ENCODE data around the gene KDSR. TPM values are rescaled to one million over a fixed set of nuclear protein-coding genes. Genes with fewer than 3 reads are reported as not detected.

Gene KDSR
- total and polyA plus RNA-seq, 2 of the 13 experiments (the other 11 are each of a cell fraction or from before 2014, with no cell fraction given) = 10.4 to 20.9 TPM

DNA sequence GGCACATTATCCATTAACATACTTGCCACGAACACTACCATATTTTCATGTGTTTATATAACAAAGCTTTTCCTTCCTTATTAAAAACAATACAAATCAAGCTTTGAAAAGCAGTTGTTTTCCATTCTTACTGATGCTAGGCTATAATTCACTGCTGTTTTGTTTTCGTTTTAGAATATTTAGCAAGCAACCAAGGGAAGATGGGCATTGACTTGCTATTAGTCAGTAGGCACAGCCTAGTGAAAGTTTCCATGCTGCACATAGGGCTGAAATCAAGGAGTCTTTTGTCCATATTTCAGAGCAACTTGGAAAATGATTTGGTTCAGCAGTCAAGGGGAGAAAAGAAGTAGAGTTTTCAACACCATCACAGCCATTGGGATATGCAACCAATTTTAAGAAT is 78.7 kb downstream of the KDSR start:
- no peak overlapping the region for H3K4me3 ChIP-seq (replicated peaks in 1 of 3; ENCODE audit: insufficient read depth in 1 of 3, low read depth in 2 of 3, low read length in 3 of 3)
- H3K27ac ChIP-seq (ENCODE audit: extremely low read length, insufficient read depth, low read length) = no peak overlapping the region
- 1% methylated on average over 2 of the region's 2 CpGs for WGBS (ENCODE audit: low lambda C conversion rate)
- H2AFZ ChIP-seq (ENCODE audit: low read length) = no peak overlapping the region
- H3K36me3 ChIP-seq (replicated peaks in 1 of 2; ENCODE audit: control insufficient read depth in 1 of 2, insufficient read depth in 2 of 2, low read length in 2 of 2) = no peaks in the 10 kb centered on the region
- no peak overlapping the region for H3K9ac ChIP-seq (ENCODE audit: insufficient read depth, low read depth, low read length)
- TF ChIP-seq, protein P1, sequence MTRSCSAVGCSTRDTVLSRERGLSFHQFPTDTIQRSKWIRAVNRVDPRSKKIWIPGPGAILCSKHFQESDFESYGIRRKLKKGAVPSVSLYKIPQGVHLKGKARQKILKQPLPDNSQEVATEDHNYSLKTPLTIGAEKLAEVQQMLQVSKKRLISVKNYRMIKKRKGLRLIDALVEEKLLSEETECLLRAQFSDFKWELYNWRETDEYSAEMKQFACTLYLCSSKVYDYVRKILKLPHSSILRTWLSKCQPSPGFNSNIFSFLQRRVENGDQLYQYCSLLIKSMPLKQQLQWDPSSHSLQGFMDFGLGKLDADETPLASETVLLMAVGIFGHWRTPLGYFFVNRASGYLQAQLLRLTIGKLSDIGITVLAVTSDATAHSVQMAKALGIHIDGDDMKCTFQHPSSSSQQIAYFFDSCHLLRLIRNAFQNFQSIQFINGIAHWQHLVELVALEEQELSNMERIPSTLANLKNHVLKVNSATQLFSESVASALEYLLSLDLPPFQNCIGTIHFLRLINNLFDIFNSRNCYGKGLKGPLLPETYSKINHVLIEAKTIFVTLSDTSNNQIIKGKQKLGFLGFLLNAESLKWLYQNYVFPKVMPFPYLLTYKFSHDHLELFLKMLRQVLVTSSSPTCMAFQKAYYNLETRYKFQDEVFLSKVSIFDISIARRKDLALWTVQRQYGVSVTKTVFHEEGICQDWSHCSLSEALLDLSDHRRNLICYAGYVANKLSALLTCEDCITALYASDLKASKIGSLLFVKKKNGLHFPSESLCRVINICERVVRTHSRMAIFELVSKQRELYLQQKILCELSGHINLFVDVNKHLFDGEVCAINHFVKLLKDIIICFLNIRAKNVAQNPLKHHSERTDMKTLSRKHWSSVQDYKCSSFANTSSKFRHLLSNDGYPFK (CRISPR knock-in tag; IDR thresholded peaks at IDR 0.05; ENCODE audit: borderline replicate concordance) = no peak
- TF ChIP-seq CREB1 (IDR thresholded peaks at IDR 0.05) (no peak), CREB1 (CRISPR knock-in tag; IDR thresholded peaks at IDR 0.05) (no peak), ZNF235 (CRISPR knock-in tag; IDR thresholded peaks at IDR 0.05; ENCODE audit: borderline replicate concordance) (no peak), FOXC1 (CRISPR knock-in tag; IDR thresholded peaks at IDR 0.05; ENCODE audit: borderline replicate concordance) (no peak), TOE1 (CRISPR knock-in tag; IDR thresholded peaks at IDR 0.05) (no peak), SP140L (CRISPR knock-in tag; IDR thresholded peaks at IDR 0.05; ENCODE audit: borderline replicate concordance) (no peak), ZNF530 (CRISPR knock-in tag; IDR thresholded peaks at IDR 0.05; ENCODE audit: low read depth) (no peak), TOPORS (CRISPR knock-in tag; IDR thresholded peaks at IDR 0.05) (no peak), GATAD1 (CRISPR knock-in tag; IDR thresholded peaks at IDR 0.05) (no peak), ZNF326 (CRISPR knock-in tag; IDR thresholded peaks at IDR 0.05; ENCODE audit: borderline replicate concordance) (no peak)
- TF ChIP-seq, protein P2, sequence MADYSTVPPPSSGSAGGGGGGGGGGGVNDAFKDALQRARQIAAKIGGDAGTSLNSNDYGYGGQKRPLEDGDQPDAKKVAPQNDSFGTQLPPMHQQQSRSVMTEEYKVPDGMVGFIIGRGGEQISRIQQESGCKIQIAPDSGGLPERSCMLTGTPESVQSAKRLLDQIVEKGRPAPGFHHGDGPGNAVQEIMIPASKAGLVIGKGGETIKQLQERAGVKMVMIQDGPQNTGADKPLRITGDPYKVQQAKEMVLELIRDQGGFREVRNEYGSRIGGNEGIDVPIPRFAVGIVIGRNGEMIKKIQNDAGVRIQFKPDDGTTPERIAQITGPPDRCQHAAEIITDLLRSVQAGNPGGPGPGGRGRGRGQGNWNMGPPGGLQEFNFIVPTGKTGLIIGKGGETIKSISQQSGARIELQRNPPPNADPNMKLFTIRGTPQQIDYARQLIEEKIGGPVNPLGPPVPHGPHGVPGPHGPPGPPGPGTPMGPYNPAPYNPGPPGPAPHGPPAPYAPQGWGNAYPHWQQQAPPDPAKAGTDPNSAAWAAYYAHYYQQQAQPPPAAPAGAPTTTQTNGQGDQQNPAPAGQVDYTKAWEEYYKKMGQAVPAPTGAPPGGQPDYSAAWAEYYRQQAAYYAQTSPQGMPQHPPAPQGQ (CRISPR knock-in tag; IDR thresholded peaks at IDR 0.05; ENCODE audit: borderline replicate concordance) = no peak
- TF ChIP-seq, protein P3, sequence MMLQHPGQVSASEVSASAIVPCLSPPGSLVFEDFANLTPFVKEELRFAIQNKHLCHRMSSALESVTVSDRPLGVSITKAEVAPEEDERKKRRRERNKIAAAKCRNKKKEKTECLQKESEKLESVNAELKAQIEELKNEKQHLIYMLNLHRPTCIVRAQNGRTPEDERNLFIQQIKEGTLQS (CRISPR knock-in tag; IDR thresholded peaks at IDR 0.05) = no peak
- TF ChIP-seq, protein P4, sequence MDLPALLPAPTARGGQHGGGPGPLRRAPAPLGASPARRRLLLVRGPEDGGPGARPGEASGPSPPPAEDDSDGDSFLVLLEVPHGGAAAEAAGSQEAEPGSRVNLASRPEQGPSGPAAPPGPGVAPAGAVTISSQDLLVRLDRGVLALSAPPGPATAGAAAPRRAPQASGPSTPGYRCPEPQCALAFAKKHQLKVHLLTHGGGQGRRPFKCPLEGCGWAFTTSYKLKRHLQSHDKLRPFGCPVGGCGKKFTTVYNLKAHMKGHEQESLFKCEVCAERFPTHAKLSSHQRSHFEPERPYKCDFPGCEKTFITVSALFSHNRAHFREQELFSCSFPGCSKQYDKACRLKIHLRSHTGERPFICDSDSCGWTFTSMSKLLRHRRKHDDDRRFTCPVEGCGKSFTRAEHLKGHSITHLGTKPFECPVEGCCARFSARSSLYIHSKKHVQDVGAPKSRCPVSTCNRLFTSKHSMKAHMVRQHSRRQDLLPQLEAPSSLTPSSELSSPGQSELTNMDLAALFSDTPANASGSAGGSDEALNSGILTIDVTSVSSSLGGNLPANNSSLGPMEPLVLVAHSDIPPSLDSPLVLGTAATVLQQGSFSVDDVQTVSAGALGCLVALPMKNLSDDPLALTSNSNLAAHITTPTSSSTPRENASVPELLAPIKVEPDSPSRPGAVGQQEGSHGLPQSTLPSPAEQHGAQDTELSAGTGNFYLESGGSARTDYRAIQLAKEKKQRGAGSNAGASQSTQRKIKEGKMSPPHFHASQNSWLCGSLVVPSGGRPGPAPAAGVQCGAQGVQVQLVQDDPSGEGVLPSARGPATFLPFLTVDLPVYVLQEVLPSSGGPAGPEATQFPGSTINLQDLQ (CRISPR knock-in tag; IDR thresholded peaks at IDR 0.05) = no peak
- FAIRE-seq = no peak
- no peaks in the 10 kb centered on the region for H4K20me1 ChIP-seq (ENCODE audit: insufficient read depth, low read length)
- no peaks in the 10 kb centered on the region for H3K79me2 ChIP-seq (ENCODE audit: insufficient read depth, low read length)
- in situ Hi-C loops (cut with HindIII; ENCODE audit: extremely low pct_ligation_motif_present, low pct_unique_long_range_greater_than_20kb) (no loop called here), intact Hi-C loops (cut with micrococcal nuclease; ENCODE audit: unreplicated experiment) (no loop called here)
- CTCF ChIA-PET (ENCODE audit: low intra/inter-chr PET ratio, low total read pairs) = no interaction called here
- no peak for DNase-seq (ENCODE audit: low spot score)
- no peak for ATAC-seq
- BruUV-seq (replicated peaks) = no TSS peak
- POLR2A ChIA-PET = no interaction called here
- H3K4me2 ChIP-seq (ENCODE audit: low read depth, low read length) = no peak overlapping the region
- no peaks in the 10 kb centered on the region for H3K9me3 ChIP-seq (ENCODE audit: low read length)
- H3K27me3 ChIP-seq (ENCODE audit: control insufficient read depth in 1 of 2, insufficient read depth in 2 of 2, low read length in 2 of 2) = peaks cover 2 to 23% of the 10 kb centered on the region in 2 experiments; a peak in 2 of 5 replicates
- no peaks in the 10 kb centered on the region for H3K4me1 ChIP-seq (ENCODE audit: insufficient read depth, low read length)

Data from HepG2 (cell line).